ENCODE measurements around the gene ARMC7.

ARMC7 gene

DNA sequence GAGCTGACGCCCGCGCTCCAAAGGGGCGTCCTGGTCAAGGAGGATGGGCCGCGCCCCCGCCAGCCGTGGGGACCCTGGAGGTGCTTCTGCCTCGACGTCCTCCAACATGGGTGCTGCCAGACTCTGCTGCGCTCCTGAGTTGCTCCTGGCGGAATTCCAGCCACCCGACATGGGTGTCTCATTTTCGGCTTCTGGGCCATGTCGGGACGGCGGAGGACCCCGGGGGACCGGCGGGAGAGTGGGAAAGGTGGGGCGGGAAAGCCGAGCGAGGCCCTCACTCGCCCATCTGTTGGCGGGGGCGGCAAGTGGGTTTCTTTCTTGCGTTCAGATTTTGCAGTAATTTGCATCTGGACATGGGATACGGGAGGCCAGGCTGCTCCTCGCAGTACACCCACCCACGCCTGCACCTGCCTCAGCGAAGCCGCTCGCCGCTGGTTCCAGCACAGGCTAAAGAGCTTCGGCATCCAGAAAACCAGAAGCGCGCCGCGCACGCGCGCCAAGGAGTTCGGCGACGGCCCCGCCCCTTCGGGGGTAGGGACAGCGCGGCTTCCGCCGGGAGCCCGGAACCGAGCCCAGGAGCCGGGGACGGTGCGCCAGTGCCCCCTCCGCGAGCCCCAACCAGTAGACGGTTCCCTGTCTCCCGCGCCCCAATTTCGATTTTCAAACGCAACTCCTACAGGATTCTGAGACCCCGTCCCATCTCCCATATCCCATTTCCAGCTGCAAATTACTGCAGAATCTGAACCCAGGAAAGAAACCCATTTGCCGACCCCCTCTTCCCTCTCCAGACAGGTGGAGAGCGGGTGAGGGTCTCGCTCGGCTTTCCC, at the start of gene ARMC7:
Gene ARMC7 (plus strand): TSS at position 563 of the 827 bp plus-strand sequence. CDS start 320 bp downstream, outside the sequence.
- TF ChIP-seq, protein P1, sequence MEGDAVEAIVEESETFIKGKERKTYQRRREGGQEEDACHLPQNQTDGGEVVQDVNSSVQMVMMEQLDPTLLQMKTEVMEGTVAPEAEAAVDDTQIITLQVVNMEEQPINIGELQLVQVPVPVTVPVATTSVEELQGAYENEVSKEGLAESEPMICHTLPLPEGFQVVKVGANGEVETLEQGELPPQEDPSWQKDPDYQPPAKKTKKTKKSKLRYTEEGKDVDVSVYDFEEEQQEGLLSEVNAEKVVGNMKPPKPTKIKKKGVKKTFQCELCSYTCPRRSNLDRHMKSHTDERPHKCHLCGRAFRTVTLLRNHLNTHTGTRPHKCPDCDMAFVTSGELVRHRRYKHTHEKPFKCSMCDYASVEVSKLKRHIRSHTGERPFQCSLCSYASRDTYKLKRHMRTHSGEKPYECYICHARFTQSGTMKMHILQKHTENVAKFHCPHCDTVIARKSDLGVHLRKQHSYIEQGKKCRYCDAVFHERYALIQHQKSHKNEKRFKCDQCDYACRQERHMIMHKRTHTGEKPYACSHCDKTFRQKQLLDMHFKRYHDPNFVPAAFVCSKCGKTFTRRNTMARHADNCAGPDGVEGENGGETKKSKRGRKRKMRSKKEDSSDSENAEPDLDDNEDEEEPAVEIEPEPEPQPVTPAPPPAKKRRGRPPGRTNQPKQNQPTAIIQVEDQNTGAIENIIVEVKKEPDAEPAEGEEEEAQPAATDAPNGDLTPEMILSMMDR (IDR thresholded peaks at IDR 0.05; ENCODE audit: borderline replicate concordance, insufficient read depth, low read depth, low read length), result no peak
- H3K4me3 ChIP-seq (ENCODE audit: low read depth, low read length), result peak within 1 kb of the TSS; percentile 75

DNA sequence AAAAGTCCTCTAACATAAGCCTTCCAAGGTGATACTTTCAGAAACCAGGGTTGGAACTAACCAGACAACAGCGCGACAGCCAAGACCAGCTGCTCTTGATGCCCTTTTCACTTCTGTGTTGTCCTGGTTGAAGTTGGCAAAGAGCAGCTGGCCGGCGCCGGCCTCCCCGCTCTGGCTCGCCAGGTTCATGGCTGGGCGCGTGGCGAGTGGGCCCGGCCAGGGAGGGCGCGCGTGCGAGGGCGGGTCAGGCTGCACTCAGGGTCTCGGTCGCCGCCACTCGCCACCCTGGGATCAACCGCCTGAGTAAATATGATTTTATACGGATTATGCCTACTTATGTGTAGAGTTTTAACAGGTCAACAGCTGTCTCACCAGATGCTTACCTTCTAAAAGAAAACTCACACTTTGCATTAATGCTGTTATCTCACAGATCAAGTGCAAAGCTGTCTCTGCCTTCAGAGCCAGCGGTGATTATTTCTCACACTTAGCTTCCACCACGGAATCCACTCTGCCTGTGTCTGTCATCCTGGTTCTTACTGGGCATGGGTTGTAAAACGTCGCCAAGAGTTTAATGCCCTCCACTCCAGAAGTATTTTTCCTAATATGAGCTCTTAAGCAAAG, 49.2 kb upstream of the ARMC7 start:
- H3K4me3 ChIP-seq (ENCODE audit: low read depth, low read length), result no peak overlapping the region
- TF ChIP-seq, protein P1 (IDR thresholded peaks at IDR 0.05; ENCODE audit: borderline replicate concordance, insufficient read depth, low read depth, low read length), result no peak

DNA sequence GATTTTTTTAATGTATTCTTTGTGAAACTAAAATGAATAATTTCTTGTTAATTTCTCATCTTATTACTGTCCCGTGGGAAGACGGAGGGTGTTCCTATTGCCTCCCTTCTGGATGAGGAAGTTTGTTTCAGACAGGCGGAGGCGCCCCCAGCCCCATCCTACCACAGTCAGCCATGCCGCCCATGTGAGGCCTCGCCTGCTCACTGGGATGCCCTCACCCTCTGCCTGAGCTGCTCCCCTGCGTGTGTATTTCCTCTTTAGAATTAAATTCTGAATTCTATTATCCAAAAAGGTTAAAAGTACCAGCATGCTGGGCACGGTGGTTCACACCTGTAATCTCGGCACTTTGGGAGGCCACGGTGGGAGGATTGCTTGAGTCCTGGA, 48.7 kb upstream of the ARMC7 start:
- no peak overlapping the region for H3K4me3 ChIP-seq (ENCODE audit: low read depth, low read length)
- TF ChIP-seq, protein P1 (IDR thresholded peaks at IDR 0.05; ENCODE audit: borderline replicate concordance, insufficient read depth, low read depth, low read length), result no peak

DNA sequence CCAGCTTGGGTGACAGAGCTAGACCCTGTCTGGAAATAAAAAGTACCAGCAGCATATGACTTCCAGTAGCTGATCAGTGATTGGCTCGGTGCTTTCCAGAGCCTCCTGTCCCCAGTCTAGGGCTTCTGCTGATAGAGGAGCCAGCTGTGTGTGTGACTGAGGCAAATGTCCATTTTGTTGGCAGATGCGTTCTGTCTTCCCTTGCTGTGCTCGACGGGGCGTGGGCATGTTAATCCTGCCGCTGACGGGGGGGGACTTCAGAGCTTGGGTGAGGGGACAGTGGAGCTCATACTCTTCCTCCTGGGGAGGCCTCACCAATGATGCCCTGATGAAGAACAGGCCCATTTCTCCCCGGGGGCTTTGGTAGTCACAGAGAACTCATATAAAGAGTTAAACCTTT, 48.2 kb upstream of the ARMC7 start:
- TF ChIP-seq, protein P1 (IDR thresholded peaks at IDR 0.05; ENCODE audit: borderline replicate concordance, insufficient read depth, low read depth, low read length), result no peak
- no peak overlapping the region for H3K4me3 ChIP-seq (ENCODE audit: low read depth, low read length)

DNA sequence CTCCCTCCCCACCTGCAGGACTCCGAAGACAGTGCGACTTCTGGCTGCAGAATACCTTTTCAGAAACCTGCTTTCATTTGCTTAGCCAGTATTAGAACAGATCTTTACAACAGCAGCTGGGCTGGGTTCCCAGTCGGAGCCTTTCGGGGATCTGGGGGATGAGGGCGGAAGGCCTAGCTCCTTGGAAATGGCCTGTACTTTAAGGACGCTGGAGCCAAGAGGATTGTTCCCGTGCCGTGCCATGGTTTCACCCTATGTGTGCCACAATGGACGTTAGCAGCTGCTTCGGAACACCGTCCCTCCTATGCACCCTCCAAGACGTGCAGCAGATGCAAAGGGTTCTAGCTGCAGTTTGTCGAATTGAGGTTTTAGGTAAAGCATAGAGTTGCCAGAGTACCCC, 46.6 kb upstream of the ARMC7 start:
- H3K4me3 ChIP-seq (ENCODE audit: low read depth, low read length), result no peak overlapping the region
- TF ChIP-seq, protein P1 (IDR thresholded peaks at IDR 0.05; ENCODE audit: borderline replicate concordance, insufficient read depth, low read depth, low read length), result no peak

DNA sequence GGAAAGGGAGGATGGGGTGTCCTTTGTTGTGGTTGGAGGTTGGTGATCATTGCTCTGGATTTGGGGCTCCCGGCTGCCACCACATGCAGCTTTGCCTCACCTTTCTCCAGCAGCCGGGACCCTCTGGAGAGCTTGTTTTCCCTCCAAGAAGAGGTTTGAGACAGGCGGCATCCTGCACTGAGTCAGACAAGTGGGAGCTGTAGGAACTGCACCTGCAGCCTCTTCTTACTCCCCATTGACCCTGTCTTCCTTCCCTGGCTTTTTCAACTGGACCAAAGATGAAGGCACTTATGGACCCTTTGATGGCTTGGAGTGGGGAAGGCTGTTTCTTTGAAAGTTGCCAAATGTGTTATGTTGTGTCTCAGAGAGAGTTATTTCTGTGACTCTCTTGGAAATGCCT, 46.1 kb upstream of the ARMC7 start:
- H3K4me3 ChIP-seq (ENCODE audit: low read depth, low read length), result no peak overlapping the region
- TF ChIP-seq, protein P1 (IDR thresholded peaks at IDR 0.05; ENCODE audit: borderline replicate concordance, insufficient read depth, low read depth, low read length), result 0 out of 2 replicates have a peak, but pooled peaks have one; percentile 17

DNA sequence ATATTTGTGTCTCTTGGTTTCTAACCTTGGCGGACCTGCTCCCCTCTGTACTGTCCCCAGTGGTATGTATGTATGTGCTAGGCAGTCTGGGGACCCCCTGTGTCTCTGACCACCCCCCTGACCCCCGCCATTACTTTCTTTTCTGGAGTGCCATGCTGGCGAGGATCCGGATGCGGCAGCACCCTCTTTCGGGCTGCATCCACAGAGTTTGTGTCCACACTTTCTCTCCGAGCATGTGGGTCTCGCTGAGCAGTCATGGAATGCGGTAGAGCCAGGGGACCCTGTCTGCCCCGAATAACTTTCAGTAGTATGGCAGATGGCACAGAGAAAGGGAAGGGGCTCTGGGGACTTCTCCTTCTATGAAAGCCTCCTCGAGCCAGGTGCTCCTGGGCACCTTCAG, 45.7 kb upstream of the ARMC7 start:
- no peak overlapping the region for H3K4me3 ChIP-seq (ENCODE audit: low read depth, low read length)
- TF ChIP-seq, protein P1 (IDR thresholded peaks at IDR 0.05; ENCODE audit: borderline replicate concordance, insufficient read depth, low read depth, low read length), result no peak

Measured in GM12875 (cell line).